Sciatic nerve (tissue), 2 donors: ENCODE data around the gene TSHB. TPM values are rescaled to one million over a fixed set of nuclear protein-coding genes. Genes with fewer than 3 reads are reported as not detected.
"Not testable (repeated sequence)": the region's sequence is repeated elsewhere in the genome, so short reads cannot be mapped to it uniquely, and the experiment has no call there.

Source experiments
- ATAC-seq: fragments of 200-7000 bp; cut with Tn5 transposase; one replicate; pipeline ENCODE4 v1.9.1; 2020; ENCODE audit warnings: mild to moderate bottlenecking, moderate library complexity
- DNase-seq: peaks from one replicate; pipeline ENCODE4 v3.0.0-alpha.2; 2020; ENCODE audit warnings: low spot score
- intact Hi-C: fragments of 100-400 bp; cut with DNase I; formaldehyde crosslinking; loops from one replicate; pipeline ENCODE4 v1.14.2; 2022
- total RNA-seq: library from RNA; stranded (reverse); fragmentation: NEBNext Ultra II Directional; extraction: Animal tissue kit (Norgen Biotek cat#: 25700); gene quantifications from one replicate; pipeline ENCODE4 v1.2.1, GENCODE V29; 2021
- donor health status: DM: no; HTN: no; CAD: no.
- donor health status: DM: no; HTN: no; CAD: no.

The TSHB gene
- not detected for total RNA-seq

- ATAC-seq (no peak), DNase-seq (no peak)
- intact Hi-C loops, result no loop called here
These were observed at the start of gene TSHB for GRCh38 chr1:115029526-115029925. Gene TSHB, plus strand, starts transcription at chr1:115029826. Its CDS starts 3,537 bp downstream, at chr1:115033363.

GRCh38 chr1:114982251-114982650, 47.4 kb upstream of the TSHB start:
- no peak for ATAC-seq
- intact Hi-C loops, result no loop called here
- no peak for DNase-seq

DNA sequence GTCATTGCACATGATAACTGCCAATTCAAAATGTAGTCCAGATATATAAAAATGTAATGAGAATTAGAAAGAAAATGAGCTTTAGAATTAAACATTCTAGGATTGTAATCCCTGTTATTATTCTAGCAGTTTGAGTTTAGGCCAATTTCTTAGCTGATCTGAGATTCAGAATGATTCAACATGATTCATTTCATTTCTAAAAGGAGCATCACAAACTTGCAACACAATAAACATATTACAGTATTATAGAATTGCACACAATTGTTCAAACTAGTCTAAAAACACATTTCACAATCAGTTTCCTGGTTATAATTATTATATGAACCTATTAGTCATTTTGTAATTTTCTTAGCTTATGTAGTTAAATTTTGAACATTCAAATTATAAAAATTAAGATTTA, 43.3 kb upstream of the TSHB start:
- intact Hi-C loops, result no loop called here
- ATAC-seq, result no peak
- no peak for DNase-seq

- ATAC-seq, result no peak
- intact Hi-C loops, result no loop called here
These were observed 41.5 kb upstream of the TSHB start for GRCh38 chr1:114988095-114988494.

DNA sequence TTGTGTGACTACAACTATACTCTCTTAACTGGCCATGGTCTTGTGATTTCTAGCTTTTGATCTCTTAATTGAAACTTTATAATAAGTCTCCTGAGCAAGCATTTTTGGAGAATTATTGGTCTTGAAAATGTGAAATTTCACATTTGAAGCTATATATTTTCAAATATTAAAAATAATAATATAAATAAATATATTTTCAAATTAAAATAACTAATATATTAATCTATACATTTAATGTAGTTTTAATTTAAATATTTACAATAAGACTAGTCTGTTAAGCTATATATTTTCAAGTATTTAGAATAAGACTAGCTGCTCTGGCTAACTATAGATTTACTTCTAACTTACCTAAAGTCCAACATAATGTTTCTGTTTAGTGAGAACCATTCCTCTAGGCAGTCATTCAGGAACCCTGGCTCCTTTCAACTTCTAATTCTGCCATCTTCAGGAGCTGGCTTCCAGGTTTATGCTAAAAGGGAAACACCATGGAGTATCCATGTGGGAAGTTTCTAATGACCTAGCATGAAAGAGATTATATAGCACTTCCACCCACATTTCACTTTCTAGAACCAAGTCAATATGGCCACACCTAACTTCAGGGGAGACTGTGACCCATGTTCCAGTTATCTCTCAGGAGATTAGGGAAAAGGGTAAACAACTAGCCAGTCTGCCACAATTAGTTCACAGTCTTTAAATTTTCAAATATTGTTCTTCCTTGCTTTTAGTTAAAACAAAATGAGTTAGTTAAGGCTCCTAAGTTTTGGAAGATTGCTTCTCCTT, 31.9 kb upstream of the TSHB start:
- ATAC-seq, result no peak
- no peak for DNase-seq
- intact Hi-C loops, result loop anchor here (5.0 kb wide), 1 partner anchor 880 kb away; no protein-coding TSS in a partner anchor

More at GRCh38 chr1:114988095-114988494, 41.5 kb upstream of the TSHB start:
- DNase-seq, result no peak

GRCh38 chr1:115006191-115006590, 23.4 kb upstream of the TSHB start:
- ATAC-seq (no peak), DNase-seq (no peak)
- intact Hi-C loops, result no loop called here

DNA sequence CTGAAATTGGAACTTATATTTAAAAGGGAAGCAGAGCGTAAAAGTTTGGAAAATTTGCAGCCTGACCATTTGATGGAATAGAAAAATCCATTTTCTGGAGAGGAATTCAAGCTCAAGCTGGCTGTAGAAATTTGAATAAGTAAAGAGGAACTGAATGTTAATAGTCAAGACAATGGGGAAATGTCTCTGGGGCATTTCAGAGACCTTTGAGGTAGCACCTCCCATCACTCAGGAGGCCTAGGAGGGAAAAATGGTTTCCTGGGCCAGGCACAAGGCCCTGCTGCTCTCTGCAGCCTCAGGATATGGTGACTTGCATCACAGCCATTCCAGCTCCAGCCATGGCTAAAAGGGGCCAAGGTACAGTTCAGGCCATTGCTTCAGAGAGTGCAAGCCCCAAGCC, 17.6 kb upstream of the TSHB start:
- intact Hi-C loops, result no loop called here
- no peak for DNase-seq

GRCh38 chr1:115012434-115012833, 17.2 kb upstream of the TSHB start:
- intact Hi-C loops, result no loop called here
- no peak for ATAC-seq
- no peak for DNase-seq

More for the DNA sequence above, 17.6 kb upstream of the TSHB start:
- no peak for ATAC-seq

DNA sequence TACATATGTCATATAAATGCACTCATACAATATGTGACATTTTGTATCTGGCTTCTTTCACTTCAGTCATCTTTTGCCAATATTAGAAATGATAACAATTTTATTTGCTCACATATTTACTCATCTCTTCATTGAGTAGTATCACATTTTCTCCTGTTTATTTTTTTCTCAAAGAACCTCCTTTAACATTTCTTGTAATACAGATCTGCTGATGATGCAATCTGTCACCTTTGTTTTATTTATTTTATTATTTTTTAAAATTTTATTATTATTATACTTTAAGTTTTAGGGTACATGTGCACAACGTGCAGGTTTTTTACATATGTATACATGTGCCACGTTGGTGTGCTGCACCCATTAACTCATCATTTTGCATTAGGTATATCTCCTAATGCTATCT, 15.8 kb upstream of the TSHB start:
- no peak for DNase-seq
- ATAC-seq, result no peak
- intact Hi-C loops, result no loop called here

DNA sequence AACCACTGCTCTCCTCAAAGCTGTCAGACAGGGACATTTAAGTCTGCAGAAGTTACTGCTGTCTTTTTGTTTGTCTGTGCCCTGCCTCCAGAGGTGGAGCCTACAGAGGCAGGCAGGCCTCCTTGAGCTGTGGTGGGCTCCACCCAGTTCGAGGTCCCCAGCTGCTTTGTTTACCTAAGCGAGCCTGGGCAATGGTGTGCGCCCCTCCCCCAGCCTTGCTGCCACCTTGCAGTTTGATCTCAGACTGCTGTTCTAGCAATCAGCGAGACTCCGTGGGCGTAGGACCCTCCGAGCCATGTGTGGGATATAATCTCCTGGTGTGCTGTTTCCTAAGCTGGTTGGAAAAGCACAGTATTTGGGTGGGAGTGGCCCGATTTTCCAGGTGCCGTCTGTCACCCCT, 10.1 kb upstream of the TSHB start:
- intact Hi-C loops, ATAC-seq, DNase-seq: not testable (repeated sequence)

DNA sequence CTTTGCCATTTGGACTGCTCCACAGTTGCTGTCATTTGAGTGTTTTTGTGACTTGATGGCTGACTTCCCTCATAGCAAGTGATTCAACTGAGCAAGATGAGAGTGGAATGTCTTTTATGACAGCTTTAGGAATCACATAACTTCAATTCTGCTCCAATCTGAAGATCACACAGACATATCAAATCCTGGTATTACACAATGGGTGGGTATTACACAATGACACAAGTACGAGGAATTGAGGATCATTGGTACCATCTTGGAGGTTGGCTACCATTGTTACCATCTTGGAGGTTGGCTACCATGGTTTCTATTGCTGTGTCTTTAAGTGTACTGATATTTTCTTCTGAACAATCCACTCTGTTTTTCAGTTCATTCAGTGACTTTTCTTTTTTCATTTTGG, 8.5 kb upstream of the TSHB start:
- intact Hi-C loops, result no loop called here
- ATAC-seq, result no peak
- DNase-seq, result no peak

DNA sequence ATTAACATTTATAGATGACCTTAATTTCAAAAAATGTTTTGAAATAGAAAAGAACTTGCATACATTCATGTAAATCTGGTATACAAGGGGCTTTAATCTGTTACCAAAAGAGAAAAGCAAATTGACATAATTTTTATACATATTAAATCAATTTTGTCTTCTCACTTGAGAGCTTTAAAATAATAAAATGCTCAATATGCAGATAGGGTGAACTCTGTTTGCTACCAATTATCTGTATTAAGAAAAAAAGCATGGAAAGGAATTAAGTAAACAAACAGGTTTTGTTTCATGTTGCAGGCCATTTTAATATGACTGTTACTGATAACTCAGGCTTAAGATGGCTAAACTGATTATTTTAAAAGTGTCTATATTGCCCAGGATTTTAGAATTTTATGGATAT, 6.0 kb upstream of the TSHB start:
- intact Hi-C loops, result no loop called here
- no peak for ATAC-seq
- no peak for DNase-seq

- ATAC-seq, result no peak
- intact Hi-C loops, result no loop called here
- DNase-seq, result no peak
These were observed 2.0 kb downstream of the TSHB start for GRCh38 chr1:115031595-115031994.

GRCh38 chr1:115035652-115036051, 6.0 kb downstream of the TSHB start:
- ATAC-seq, result no peak
- DNase-seq, result no peak
- intact Hi-C loops, result no loop called here

DNA sequence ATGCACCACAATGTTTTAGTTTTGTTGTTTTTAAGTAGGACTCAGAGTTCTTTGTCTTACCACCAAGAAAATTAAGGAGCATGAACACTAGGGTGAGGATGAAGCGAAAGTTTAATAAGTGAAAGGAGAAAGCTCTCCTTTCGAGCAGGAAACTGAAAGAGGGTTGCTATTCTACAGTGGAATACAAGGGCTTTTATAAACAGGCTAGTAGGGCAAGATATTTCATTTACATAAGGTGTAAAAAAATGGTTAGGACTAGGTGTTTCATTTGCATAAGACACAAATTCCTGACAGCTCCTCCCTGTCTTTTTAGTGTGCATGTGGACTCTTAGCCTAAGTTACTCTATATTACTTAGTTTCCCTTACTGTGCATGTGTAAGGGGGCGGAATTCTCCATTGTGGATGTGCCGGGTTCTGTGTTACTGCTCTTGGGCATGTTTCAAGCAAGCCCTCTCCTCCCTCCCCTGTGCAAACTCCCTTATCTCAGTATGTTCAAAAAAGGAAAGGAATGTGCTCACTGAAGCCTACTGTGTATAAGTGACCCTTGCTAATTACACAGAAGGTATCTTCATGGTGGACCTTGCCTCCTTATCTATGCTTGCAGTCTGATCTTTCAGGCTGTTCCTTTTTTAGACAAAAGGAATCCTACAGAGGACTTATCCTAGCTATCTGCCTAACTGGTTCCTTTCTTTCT, 7.3 kb downstream of the TSHB start:
- no peak for DNase-seq
- intact Hi-C loops, result no loop called here
- no peak for ATAC-seq

DNA sequence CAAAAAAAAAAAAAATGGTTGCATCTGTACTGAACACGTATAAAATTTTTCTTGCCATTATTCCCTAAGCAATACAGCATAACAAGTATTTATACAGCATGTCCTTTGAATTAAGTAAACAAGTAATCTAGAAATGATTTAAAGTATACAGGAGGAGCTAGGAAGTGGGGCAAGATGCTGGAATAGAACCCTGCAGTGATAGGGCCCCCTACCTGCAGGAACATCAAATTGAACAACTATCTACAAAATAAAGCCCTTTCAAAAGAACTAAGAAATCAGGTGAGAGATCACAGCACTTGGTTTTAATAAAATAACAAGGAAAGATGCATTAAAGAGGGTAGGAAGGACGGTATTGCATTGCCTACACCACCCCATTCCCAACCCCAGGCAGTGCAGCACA, 10.9 kb downstream of the TSHB start:
- ATAC-seq (no peak), DNase-seq (no peak)
- intact Hi-C loops, result no loop called here

DNA sequence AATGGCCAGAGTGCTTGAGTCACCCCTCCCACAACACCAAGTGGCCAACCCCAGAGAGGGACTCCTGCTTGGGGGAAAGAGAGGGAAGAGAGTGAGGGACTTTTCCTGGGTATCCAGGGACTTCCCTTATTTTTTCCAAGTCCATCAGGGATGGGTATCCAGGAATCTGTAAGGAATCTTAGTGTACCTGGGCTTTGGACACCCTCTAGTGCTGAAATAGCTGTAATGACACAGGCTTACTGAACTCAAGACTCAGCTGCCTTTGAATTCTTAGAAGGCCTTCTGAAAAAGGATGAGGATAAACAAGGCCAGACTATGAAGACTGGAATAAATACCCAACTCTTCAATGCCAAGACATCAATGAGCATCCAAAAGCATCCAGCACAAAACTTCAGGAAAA, 12.0 kb downstream of the TSHB start:
- ATAC-seq (no peak), DNase-seq (no peak)
- intact Hi-C loops, result no loop called here

DNA sequence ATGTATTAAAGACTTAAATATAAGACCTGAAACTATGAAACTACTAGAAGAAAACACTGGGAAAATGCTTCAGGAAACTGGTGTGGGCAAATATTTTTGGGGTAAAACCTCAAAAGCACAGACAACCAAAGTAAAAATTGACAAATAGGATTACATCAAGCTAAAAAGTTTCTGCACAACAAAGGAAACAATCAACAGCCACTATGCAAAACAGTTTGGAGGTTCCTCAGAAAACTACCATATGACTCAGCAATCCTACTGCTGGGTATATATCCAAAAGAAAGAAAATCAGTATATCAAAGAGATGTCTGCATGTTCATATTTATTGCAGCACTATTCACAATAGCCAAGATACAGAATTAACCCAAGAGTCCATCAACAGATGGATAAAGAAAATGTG, 17.1 kb downstream of the TSHB start:
- DNase-seq (no peak), ATAC-seq (no peak)
- intact Hi-C loops, result no loop called here

GRCh38 chr1:115051850-115052249, 22.2 kb downstream of the TSHB start:
- DNase-seq (no peak), ATAC-seq (no peak)
- intact Hi-C loops, result no loop called here

DNA sequence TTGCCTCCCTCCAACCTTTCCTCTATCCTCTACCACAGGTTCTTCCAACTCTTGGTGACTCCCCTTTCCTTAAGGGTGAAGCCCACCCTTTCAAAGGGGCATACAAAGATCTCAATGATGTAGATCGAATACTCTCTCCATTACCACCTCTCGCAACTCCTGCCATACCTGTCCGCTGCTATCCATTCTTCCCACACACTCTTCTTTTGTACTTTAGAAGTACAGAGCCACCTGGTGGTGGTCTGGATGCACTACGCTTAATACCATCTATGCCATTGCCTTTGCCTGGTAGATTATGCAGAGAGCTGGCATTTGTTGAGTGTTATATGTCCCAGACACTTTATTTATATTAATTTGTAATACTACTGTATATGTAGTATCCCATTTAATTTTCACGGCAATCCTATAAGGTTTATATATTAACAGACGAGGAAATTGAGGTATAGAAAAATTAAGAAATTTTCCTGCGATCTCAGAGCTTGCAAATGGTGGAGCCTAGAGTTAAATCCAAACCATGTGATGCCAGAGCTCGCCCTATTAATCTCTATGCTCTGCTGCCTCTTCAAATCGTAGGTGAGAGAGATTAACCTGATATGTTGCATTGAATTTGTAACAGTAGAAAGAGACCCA, 22.9 kb downstream of the TSHB start:
- intact Hi-C loops, result no loop called here
- ATAC-seq (no peak), DNase-seq (no peak)
